HCT116 (cell line): ENCODE measurements around the gene ZSWIM4.

Experiments used
- CEBPB ChIP-seq: IDR thresholded peaks from 2 replicates; pipeline ENCODE4 v1.6.1; 2012; ENCODE audit warnings: low read depth
- EGR1 ChIP-seq: IDR thresholded peaks from 2 replicates; pipeline ENCODE4 v1.6.1; 2012; ENCODE audit warnings: low read depth
- EZH2 ChIP-seq: fragments of 200-600 bp; sonication (generic); IDR thresholded peaks from 2 replicates; pipeline ENCODE4 v1.6.1; 2017; ENCODE audit warnings: antibody characterized with exemption, mixed run types
- POLR2A ChIP-seq: IDR thresholded peaks from 2 replicates; pipeline ENCODE4 v1.7.0; 2011; ENCODE audit warnings: borderline replicate concordance; ENCODE audit not compliant: insufficient read depth, insufficient read length; ENCODE audit errors: extremely low read depth
- POLR2AphosphoS5 ChIP-seq: IDR thresholded peaks from 2 replicates; pipeline ENCODE4 v1.6.1; 2011; ENCODE audit warnings: mild to moderate bottlenecking, low read depth, low read length, moderate library complexity
- SIN3A ChIP-seq: IDR thresholded peaks from 2 replicates; pipeline ENCODE4 v1.6.1; 2012; ENCODE audit warnings: low read depth
- SRF ChIP-seq: IDR thresholded peaks from 2 replicates; pipeline ENCODE4 v1.6.1; 2012; ENCODE audit warnings: low read depth
- TCF7L2 ChIP-seq: IDR thresholded peaks from 2 replicates; pipeline ENCODE4 v1.7.0; 2011; ENCODE audit warnings: borderline replicate concordance, inconsistent platforms; ENCODE audit not compliant: insufficient read depth, insufficient read length; ENCODE audit errors: extremely low read depth
- ZNF274 ChIP-seq: fragments of 200-500 bp; sonication (Bioruptor generic); IDR thresholded peaks from 2 replicates; pipeline ENCODE4 v1.6.1; 2014; ENCODE audit warnings: mild to moderate bottlenecking, low read depth, low read length, inconsistent platforms
- TF ChIP-seq, protein P1 (sequence below), 3 experiments: fragments of 200-600 bp in 1 of 3; sonication (generic) in 1 of 3; IDR thresholded peaks in 2 of 3; conservative IDR thresholded peaks in 1 of 3; 2 replicates each; pipeline ENCODE4 v1.5.1; 2012 to 2017; ENCODE audit warnings: low read depth in 2 of 3, low read length in 2 of 3, antibody characterized with exemption in 1 of 3, borderline replicate concordance in 1 of 3, control low read depth in 1 of 3, mild to moderate bottlenecking in 1 of 3, mixed read lengths in 1 of 3, mixed run types in 1 of 3, moderate library complexity in 1 of 3; ENCODE audit not compliant: insufficient read depth in 1 of 3
- TF ChIP-seq, protein P2 (sequence below): IDR thresholded peaks from 2 replicates; pipeline ENCODE4 v1.6.1; 2012
- TF ChIP-seq, protein P3 (sequence below): IDR thresholded peaks from 2 replicates; pipeline ENCODE4 v1.6.1; 2012; ENCODE audit warnings: low read depth
- TF ChIP-seq, protein P4 (sequence below): IDR thresholded peaks from 2 replicates; pipeline ENCODE4 v1.6.1; 2012

DNA sequence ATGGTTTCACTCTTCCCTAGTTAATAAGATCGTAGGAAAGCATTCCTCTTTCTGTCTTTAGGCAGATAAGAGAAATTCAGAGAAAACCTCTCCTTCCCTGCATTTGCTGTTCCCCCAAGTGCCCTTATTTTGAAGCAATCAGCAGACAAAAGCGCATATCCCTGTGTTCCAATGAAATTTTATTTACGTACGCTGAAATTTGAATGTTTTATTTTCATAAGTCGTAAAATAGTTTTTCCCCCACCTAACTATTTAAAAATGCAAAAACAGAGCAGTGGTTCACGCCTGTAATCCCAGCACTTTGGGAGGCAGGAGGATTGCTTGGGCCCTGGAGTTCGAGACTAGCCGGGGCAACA, 48.2 kb upstream of the ZSWIM4 start:
- no peak for TF ChIP-seq EZH2
- TF ChIP-seq, protein P1, sequence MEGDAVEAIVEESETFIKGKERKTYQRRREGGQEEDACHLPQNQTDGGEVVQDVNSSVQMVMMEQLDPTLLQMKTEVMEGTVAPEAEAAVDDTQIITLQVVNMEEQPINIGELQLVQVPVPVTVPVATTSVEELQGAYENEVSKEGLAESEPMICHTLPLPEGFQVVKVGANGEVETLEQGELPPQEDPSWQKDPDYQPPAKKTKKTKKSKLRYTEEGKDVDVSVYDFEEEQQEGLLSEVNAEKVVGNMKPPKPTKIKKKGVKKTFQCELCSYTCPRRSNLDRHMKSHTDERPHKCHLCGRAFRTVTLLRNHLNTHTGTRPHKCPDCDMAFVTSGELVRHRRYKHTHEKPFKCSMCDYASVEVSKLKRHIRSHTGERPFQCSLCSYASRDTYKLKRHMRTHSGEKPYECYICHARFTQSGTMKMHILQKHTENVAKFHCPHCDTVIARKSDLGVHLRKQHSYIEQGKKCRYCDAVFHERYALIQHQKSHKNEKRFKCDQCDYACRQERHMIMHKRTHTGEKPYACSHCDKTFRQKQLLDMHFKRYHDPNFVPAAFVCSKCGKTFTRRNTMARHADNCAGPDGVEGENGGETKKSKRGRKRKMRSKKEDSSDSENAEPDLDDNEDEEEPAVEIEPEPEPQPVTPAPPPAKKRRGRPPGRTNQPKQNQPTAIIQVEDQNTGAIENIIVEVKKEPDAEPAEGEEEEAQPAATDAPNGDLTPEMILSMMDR (IDR thresholded peaks at IDR 0.05 in 2 of 3, conservative IDR thresholded peaks at IDR 0.05 in 1 of 3; ENCODE audit: borderline replicate concordance in 1 of 3, insufficient read depth in 1 of 3, low read depth in 2 of 3, low read length in 2 of 3): no peak
- no peak for TF ChIP-seq SRF
- no peak for TF ChIP-seq POLR2AphosphoS5
- no peak for TF ChIP-seq EGR1
- TF ChIP-seq POLR2A: no peak
- TF ChIP-seq, protein P2, sequence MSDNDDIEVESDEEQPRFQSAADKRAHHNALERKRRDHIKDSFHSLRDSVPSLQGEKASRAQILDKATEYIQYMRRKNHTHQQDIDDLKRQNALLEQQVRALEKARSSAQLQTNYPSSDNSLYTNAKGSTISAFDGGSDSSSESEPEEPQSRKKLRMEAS: no peak
- TF ChIP-seq, protein P3, sequence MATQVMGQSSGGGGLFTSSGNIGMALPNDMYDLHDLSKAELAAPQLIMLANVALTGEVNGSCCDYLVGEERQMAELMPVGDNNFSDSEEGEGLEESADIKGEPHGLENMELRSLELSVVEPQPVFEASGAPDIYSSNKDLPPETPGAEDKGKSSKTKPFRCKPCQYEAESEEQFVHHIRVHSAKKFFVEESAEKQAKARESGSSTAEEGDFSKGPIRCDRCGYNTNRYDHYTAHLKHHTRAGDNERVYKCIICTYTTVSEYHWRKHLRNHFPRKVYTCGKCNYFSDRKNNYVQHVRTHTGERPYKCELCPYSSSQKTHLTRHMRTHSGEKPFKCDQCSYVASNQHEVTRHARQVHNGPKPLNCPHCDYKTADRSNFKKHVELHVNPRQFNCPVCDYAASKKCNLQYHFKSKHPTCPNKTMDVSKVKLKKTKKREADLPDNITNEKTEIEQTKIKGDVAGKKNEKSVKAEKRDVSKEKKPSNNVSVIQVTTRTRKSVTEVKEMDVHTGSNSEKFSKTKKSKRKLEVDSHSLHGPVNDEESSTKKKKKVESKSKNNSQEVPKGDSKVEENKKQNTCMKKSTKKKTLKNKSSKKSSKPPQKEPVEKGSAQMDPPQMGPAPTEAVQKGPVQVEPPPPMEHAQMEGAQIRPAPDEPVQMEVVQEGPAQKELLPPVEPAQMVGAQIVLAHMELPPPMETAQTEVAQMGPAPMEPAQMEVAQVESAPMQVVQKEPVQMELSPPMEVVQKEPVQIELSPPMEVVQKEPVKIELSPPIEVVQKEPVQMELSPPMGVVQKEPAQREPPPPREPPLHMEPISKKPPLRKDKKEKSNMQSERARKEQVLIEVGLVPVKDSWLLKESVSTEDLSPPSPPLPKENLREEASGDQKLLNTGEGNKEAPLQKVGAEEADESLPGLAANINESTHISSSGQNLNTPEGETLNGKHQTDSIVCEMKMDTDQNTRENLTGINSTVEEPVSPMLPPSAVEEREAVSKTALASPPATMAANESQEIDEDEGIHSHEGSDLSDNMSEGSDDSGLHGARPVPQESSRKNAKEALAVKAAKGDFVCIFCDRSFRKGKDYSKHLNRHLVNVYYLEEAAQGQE: no peak
- no peak for TF ChIP-seq ZNF274
- no peak for TF ChIP-seq TCF7L2
- TF ChIP-seq SIN3A: no peak
- TF ChIP-seq, protein P4, sequence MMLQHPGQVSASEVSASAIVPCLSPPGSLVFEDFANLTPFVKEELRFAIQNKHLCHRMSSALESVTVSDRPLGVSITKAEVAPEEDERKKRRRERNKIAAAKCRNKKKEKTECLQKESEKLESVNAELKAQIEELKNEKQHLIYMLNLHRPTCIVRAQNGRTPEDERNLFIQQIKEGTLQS: no peak
- no peak for TF ChIP-seq CEBPB
